OCI-LY7 (cell line): ENCODE data around the gene LRRN2. TPM values are rescaled to one million over a fixed set of nuclear protein-coding genes. Genes with fewer than 3 reads are reported as not detected.

Experiments used
- BruUV-seq: library from RNA; stranded (reverse); fragments of 400-500 nt; replicated peaks from 2 replicates; lab custom pipeline; 2021; lab: Mats Ljungman, UMichigan
- CTCF ChIA-PET: fragments of 300-600 bp; sonication (Branson Sonifier 250); formaldehyde crosslinking; loops from one replicate; lab custom pipeline; 2022; ENCODE audit warnings: antibody characterized with exemption; ENCODE audit not compliant: unreplicated experiment; lab: Charles Lee
- POLR2A ChIA-PET: fragments of 300-600 bp; sonication (Branson Sonifier 250); formaldehyde crosslinking; loops from one replicate; lab custom pipeline; 2022; ENCODE audit warnings: antibody characterized with exemption; lab: Charles Lee
- DNase-seq: peaks from one replicate; pipeline ENCODE4 v3.0.0-alpha.2; 2015; ENCODE audit warnings: low spot score
- H2AFZ ChIP-seq: fragments of 200-600 bp; sonication (generic), shearing (Covaris generic); 2 replicates; pipeline ENCODE4 v1.6.1; 2014; ENCODE audit warnings: mild to moderate bottlenecking, antibody characterized with exemption, low read length, moderate library complexity
- H3K27ac ChIP-seq: fragments of 200-600 bp; sonication (generic); 2 replicates; pipeline ENCODE4 v1.5.1; 2014; ENCODE audit warnings: mixed run types, low read depth, mild to moderate bottlenecking, moderate library complexity, low read length, inconsistent platforms; ENCODE audit not compliant: poor library complexity, severe bottlenecking
- H3K36me3 ChIP-seq: fragments of 200-600 bp; sonication (generic); 2 replicates; pipeline ENCODE4 v1.6.1; 2014; ENCODE audit warnings: mild to moderate bottlenecking, antibody characterized with exemption, low read length, moderate library complexity, mixed read lengths; ENCODE audit not compliant: insufficient read depth
- H3K4me1 ChIP-seq: fragments of 200-600 bp; sonication (generic); 2 replicates; pipeline ENCODE4 v1.5.1; 2014; ENCODE audit warnings: mild to moderate bottlenecking, low read length; ENCODE audit not compliant: insufficient read depth, poor library complexity, severe bottlenecking
- H3K4me2 ChIP-seq: fragments of 200-600 bp; sonication (generic); 2 replicates; pipeline ENCODE4 v1.6.1; 2014; ENCODE audit warnings: mild to moderate bottlenecking, low read length
- H3K4me3 ChIP-seq: fragments of 200-600 bp; sonication (generic); 2 replicates; pipeline ENCODE4 v1.5.1; 2014; ENCODE audit warnings: mild to moderate bottlenecking, low read depth, low read length; ENCODE audit not compliant: poor library complexity, severe bottlenecking
- H3K79me2 ChIP-seq: fragments of 200-600 bp; sonication (generic); 2 replicates; pipeline ENCODE4 v1.6.1; 2016; ENCODE audit warnings: low read depth, mild to moderate bottlenecking, low read length, moderate library complexity, mixed read lengths; ENCODE audit not compliant: insufficient read depth
- H3K9me2 ChIP-seq: fragments of 200-600 bp; sonication (generic); 2 replicates; pipeline ENCODE4 v1.6.1; 2016; ENCODE audit warnings: mild to moderate bottlenecking, low read length, mixed read lengths; ENCODE audit not compliant: insufficient read depth
- H3K9me3 ChIP-seq: fragments of 200-600 bp; sonication (generic); 2 replicates; pipeline ENCODE4 v1.6.1; 2014; ENCODE audit warnings: mild to moderate bottlenecking, mixed run types, low read length, mixed read lengths
- H4K20me1 ChIP-seq: fragments of 200-600 bp; sonication (generic); 2 replicates; pipeline ENCODE4 v1.6.1; 2014; ENCODE audit warnings: mild to moderate bottlenecking, antibody characterized with exemption, low read length, moderate library complexity, mixed read lengths; ENCODE audit not compliant: insufficient read depth
- CTCF ChIP-seq: fragments of 200-600 bp; sonication (generic); conservative IDR thresholded peaks from 2 replicates; pipeline ENCODE4 v1.5.1; 2014; ENCODE audit warnings: mild to moderate bottlenecking, antibody characterized with exemption, low read length, moderate library complexity, mixed read lengths
- EZH2phosphoT487 ChIP-seq: fragments of 200-600 bp; sonication (generic); IDR thresholded peaks from 2 replicates; pipeline ENCODE4 v1.6.1; 2018; ENCODE audit warnings: low read depth, borderline replicate concordance, mild to moderate bottlenecking, mixed run types, antibody characterized with exemption, low read length, moderate library complexity, mixed read lengths
- intact Hi-C: fragments of 100-400 bp; cut with micrococcal nuclease; formaldehyde crosslinking; loops from one replicate; pipeline ENCODE4 v1.10.0; 2022; ENCODE audit not compliant: unreplicated experiment
- total RNA-seq, 2 experiments: library from RNA; depleted of rRNA in 1 of 2; stranded (reverse); fragments of >200 nt in 1 of 2; shearing (Covaris generic) in 1 of 2; gene quantifications; 2 replicates each; pipeline ENCODE4 v1.2.3, GENCODE V29; 2014 to 2022

LRRN2 gene
- total RNA-seq, 2 experiments from 2014 or later, result not detected

GRCh38 chr1:204643503-204643902 lies 42.0 kb downstream of the LRRN2 start:
- Histone ChIP-seq H3K4me1 (no peaks in the 10 kb centered on the region), H3K4me2 (no peak overlapping the region), H4K20me1 (no peaks in the 10 kb centered on the region), H3K9me3 (no peaks in the 10 kb centered on the region), H3K27ac (no peak overlapping the region), H3K79me2 (no peaks in the 10 kb centered on the region), H3K4me3 (no peak overlapping the region), H3K9me2 (no peaks in the 10 kb centered on the region), H2AFZ (no peak overlapping the region), H3K36me3 (no peaks in the 10 kb centered on the region)
- ChIA-PET CTCF (interaction anchor here (2.0 kb wide), 1 partner anchor 163 kb away, joined by 5 read pairs; no protein-coding TSS in a partner anchor), POLR2A (interaction anchor here (0.5 kb wide), 1 partner anchor 41 kb away, joined by 4 read pairs; no protein-coding TSS in a partner anchor)
- TF ChIP-seq EZH2phosphoT487, result no peak
- no peak for TF ChIP-seq CTCF
- no TSS peak for BruUV-seq
- no peak for DNase-seq
- intact Hi-C loops, result no loop called here

- Histone ChIP-seq H3K4me3 (no peak overlapping the region), H3K27ac (no peak overlapping the region), H3K79me2 (no peaks in the 10 kb centered on the region), H3K9me3 (no peaks in the 10 kb centered on the region), H3K9me2 (no peaks in the 10 kb centered on the region), H3K36me3 (no peaks in the 10 kb centered on the region), H3K4me2 (no peak overlapping the region), H2AFZ (no peak overlapping the region), H4K20me1 (no peaks in the 10 kb centered on the region), H3K4me1 (no peaks in the 10 kb centered on the region)
- BruUV-seq, result no TSS peak
- ChIA-PET CTCF (no interaction called here), POLR2A (interaction anchor here (1.0 to 1.1 kb wide), 2 partner anchors 12 to 40 kb away, joined by 3 read pairs; no protein-coding TSS in a partner anchor)
- intact Hi-C loops, result no loop called here
- DNase-seq, result no peak
- no peak for TF ChIP-seq CTCF
- TF ChIP-seq EZH2phosphoT487, result no peak
Observed at GRCh38 chr1:204641936-204642335, 43.6 kb downstream of the LRRN2 start.

- intact Hi-C loops, result no loop called here
Observed at GRCh38 chr1:204641455-204641854, 44.1 kb downstream of the LRRN2 start.

More at GRCh38 chr1:204641455-204641854, 44.1 kb downstream of the LRRN2 start:
- BruUV-seq, result no TSS peak
- Histone ChIP-seq H3K4me2 (no peak overlapping the region), H3K27ac (no peak overlapping the region), H4K20me1 (no peaks in the 10 kb centered on the region), H3K36me3 (no peaks in the 10 kb centered on the region), H3K79me2 (no peaks in the 10 kb centered on the region), H3K4me1 (no peaks in the 10 kb centered on the region), H2AFZ (no peak overlapping the region), H3K9me2 (no peaks in the 10 kb centered on the region), H3K4me3 (no peak overlapping the region), H3K9me3 (no peaks in the 10 kb centered on the region)
- ChIA-PET POLR2A (interaction anchor here (0.6 to 1.1 kb wide), 3 partner anchors 13 to 40 kb away, joined by 3 read pairs; no protein-coding TSS in a partner anchor), CTCF (no interaction called here)
- no peak for TF ChIP-seq EZH2phosphoT487
- TF ChIP-seq CTCF, result no peak
- no peak for DNase-seq
